GM06990 (cell line): ENCODE data around the gene CD300LG.

Source experiments
- DNase-seq: peaks from one replicate; pipeline ENCODE4 v3.0.0-alpha.2; 2011; ENCODE audit not compliant: insufficient read length; ENCODE audit errors: extremely low read depth
- H3K27me3 ChIP-seq: replicated peaks from 2 replicates; pipeline ENCODE4 v1.6.0; 2011; ENCODE audit warnings: low read length; ENCODE audit not compliant: control insufficient read depth, insufficient read depth
- H3K36me3 ChIP-seq: 2 replicates; pipeline ENCODE4 v1.5.1; 2011; ENCODE audit warnings: low read length; ENCODE audit not compliant: control insufficient read depth, insufficient read depth
- H3K4me3 ChIP-seq: replicated peaks from 2 replicates; pipeline ENCODE4 v1.5.1; 2011; ENCODE audit warnings: low read depth, mild to moderate bottlenecking, control low read depth, low read length
- TF ChIP-seq, protein P1 (sequence below): IDR thresholded peaks from 2 replicates; pipeline ENCODE4 v1.5.1; 2011; ENCODE audit warnings: low read length, control low read depth, mild to moderate bottlenecking, inconsistent platforms; ENCODE audit not compliant: insufficient read depth, poor library complexity, severe bottlenecking

Gene CD300LG

DNA sequence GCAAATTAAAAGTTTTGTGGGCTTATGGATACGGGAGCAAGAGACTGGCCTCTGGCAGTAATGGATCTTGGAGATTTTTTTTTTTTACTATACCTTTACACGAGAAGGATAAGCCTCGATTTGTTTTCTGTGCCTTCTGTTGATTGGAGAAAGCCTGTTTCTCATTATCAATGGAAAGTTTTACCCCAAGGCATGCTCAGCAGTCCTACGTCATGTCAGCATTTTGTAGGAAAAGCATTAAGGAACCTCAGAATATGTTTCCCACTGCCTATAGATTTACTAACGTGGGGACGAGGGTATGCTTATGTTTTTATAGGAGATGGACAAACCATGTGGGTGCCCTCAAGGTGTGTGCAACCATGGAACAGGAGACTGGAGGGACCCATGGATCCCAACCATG lies 26.8 kb downstream of the CD300LG start:
- TF ChIP-seq, protein P1, sequence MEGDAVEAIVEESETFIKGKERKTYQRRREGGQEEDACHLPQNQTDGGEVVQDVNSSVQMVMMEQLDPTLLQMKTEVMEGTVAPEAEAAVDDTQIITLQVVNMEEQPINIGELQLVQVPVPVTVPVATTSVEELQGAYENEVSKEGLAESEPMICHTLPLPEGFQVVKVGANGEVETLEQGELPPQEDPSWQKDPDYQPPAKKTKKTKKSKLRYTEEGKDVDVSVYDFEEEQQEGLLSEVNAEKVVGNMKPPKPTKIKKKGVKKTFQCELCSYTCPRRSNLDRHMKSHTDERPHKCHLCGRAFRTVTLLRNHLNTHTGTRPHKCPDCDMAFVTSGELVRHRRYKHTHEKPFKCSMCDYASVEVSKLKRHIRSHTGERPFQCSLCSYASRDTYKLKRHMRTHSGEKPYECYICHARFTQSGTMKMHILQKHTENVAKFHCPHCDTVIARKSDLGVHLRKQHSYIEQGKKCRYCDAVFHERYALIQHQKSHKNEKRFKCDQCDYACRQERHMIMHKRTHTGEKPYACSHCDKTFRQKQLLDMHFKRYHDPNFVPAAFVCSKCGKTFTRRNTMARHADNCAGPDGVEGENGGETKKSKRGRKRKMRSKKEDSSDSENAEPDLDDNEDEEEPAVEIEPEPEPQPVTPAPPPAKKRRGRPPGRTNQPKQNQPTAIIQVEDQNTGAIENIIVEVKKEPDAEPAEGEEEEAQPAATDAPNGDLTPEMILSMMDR = no peak
- H3K4me3 ChIP-seq = no peak overlapping the region

GRCh38 chr17:43874293-43874692 lies 27.3 kb downstream of the CD300LG start:
- TF ChIP-seq, protein P1 = no peak
- H3K4me3 ChIP-seq = no peak overlapping the region

More for the DNA sequence above, 26.8 kb downstream of the CD300LG start:
- DNase-seq = no peak
- Histone ChIP-seq H3K27me3 (no peaks in the 10 kb centered on the region; the same call in 1 of the 2 replicates), H3K36me3 (no peaks in the 10 kb centered on the region)

GRCh38 chr17:43875476-43876147 lies 28.6 kb downstream of the CD300LG start:
- no peaks in the 10 kb centered on the region for H3K36me3 ChIP-seq
- TF ChIP-seq, protein P1 = no peak
- H3K4me3 ChIP-seq = no peak overlapping the region
- H3K27me3 ChIP-seq = no peaks in the 10 kb centered on the region; the same call in 1 of the 2 replicates
- no peak for DNase-seq

More at GRCh38 chr17:43874293-43874692, 27.3 kb downstream of the CD300LG start:
- no peak for DNase-seq
- Histone ChIP-seq H3K36me3 (no peaks in the 10 kb centered on the region), H3K27me3 (no peaks in the 10 kb centered on the region; the same call in 1 of the 2 replicates)

DNA sequence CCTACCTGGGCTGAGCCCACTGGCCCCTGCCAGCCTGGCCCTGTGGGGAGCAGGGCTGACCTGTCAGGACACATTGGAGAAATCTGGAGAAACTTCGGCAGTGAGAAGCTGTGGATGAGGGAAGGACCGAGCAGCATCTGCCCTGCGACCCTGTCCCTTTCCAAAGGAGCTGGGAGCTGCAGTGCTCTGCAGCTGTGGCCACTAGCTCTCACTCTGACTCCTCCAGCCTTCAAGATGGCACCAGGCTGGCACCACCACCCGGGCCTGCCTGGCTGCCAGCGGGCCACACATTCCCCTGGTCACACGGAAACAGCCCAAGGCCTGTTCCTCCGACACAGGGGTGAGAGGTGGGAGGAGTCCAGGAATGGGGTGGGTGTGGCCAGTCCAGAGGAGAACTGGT lies 30.1 kb downstream of the CD300LG start:
- H3K36me3 ChIP-seq = no peaks in the 10 kb centered on the region
- no peak overlapping the region for H3K4me3 ChIP-seq
- H3K27me3 ChIP-seq = no peaks in the 10 kb centered on the region; the same call in 1 of the 2 replicates
- TF ChIP-seq, protein P1 = no peak
- no peak for DNase-seq

GRCh38 chr17:43877451-43878155 lies 30.6 kb downstream of the CD300LG start:
- Histone ChIP-seq H3K27me3 (no peaks in the 10 kb centered on the region; the same call in 1 of the 2 replicates), H3K4me3 (no peak overlapping the region), H3K36me3 (no peaks in the 10 kb centered on the region)
- DNase-seq = no peak
- TF ChIP-seq, protein P1 = no peak
